ENCODE results near the gene DENND4A. TPM values are rescaled to one million over a fixed set of nuclear protein-coding genes. Genes with fewer than 3 reads are reported as not detected.

Gene DENND4A
- total and polyA plus RNA-seq, 10 of the 15 experiments (the other 5 are each of a cell fraction or from before 2014, with no cell fraction given), result 14.2 to 81.8 (median 34.1) TPM

GRCh38 chr15:65612949-65613744, 178.9 kb downstream of the DENND4A start (continued):
- TF ChIP-seq ESRRA (IDR thresholded peaks at IDR 0.05; ENCODE audit: low read length), result no peak
- TF ChIP-seq CBX3 (IDR thresholded peaks at IDR 0.05; ENCODE audit: borderline replicate concordance, low read depth), result no peak
- TF ChIP-seq PML (IDR thresholded peaks at IDR 0.05; ENCODE audit: low read length), result no peak
- TF ChIP-seq MXI1 (IDR thresholded peaks at IDR 0.05; ENCODE audit: low read depth, low read length), result no peak
- TF ChIP-seq, protein P1, sequence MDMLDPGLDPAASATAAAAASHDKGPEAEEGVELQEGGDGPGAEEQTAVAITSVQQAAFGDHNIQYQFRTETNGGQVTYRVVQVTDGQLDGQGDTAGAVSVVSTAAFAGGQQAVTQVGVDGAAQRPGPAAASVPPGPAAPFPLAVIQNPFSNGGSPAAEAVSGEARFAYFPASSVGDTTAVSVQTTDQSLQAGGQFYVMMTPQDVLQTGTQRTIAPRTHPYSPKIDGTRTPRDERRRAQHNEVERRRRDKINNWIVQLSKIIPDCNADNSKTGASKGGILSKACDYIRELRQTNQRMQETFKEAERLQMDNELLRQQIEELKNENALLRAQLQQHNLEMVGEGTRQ (IDR thresholded peaks at IDR 0.05; ENCODE audit: borderline replicate concordance, low read depth, low read length), result no peak
- TF ChIP-seq, protein P2, sequence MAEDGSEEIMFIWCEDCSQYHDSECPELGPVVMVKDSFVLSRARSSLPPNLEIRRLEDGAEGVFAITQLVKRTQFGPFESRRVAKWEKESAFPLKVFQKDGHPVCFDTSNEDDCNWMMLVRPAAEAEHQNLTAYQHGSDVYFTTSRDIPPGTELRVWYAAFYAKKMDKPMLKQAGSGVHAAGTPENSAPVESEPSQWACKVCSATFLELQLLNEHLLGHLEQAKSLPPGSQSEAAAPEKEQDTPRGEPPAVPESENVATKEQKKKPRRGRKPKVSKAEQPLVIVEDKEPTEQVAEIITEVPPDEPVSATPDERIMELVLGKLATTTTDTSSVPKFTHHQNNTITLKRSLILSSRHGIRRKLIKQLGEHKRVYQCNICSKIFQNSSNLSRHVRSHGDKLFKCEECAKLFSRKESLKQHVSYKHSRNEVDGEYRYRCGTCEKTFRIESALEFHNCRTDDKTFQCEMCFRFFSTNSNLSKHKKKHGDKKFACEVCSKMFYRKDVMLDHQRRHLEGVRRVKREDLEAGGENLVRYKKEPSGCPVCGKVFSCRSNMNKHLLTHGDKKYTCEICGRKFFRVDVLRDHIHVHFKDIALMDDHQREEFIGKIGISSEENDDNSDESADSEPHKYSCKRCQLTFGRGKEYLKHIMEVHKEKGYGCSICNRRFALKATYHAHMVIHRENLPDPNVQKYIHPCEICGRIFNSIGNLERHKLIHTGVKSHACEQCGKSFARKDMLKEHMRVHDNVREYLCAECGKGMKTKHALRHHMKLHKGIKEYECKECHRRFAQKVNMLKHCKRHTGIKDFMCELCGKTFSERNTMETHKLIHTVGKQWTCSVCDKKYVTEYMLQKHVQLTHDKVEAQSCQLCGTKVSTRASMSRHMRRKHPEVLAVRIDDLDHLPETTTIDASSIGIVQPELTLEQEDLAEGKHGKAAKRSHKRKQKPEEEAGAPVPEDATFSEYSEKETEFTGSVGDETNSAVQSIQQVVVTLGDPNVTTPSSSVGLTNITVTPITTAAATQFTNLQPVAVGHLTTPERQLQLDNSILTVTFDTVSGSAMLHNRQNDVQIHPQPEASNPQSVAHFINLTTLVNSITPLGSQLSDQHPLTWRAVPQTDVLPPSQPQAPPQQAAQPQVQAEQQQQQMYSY (CRISPR knock-in tag; IDR thresholded peaks at IDR 0.05), result no peak
- no peak for TF ChIP-seq BMI1 (IDR thresholded peaks at IDR 0.05; ENCODE audit: borderline replicate concordance)
- TF ChIP-seq ATF7 (IDR thresholded peaks at IDR 0.05; ENCODE audit: low read depth), result no peak

Data from GM12878 (cell line).